GM12878 (cell line): Measurements from ENCODE around the gene SLCO4A1. TPM values are rescaled to one million over a fixed set of nuclear protein-coding genes. Genes with fewer than 3 reads are reported as not detected.

Experiments
- ATAC-seq: fragments of 200-7000 bp; cut with Tn5 transposase; 3 replicates; pipeline ENCODE4 v1.9.1; 2020; ENCODE audit warnings: mild to moderate bottlenecking, moderate library complexity
- BruUV-seq: library from RNA; stranded (reverse); fragments of 400-500 nt; replicated peaks from 2 replicates; lab custom pipeline; 2021; lab: Mats Ljungman, UMichigan
- CTCF ChIA-PET: fragments of 300-600 bp; sonication (Branson Sonifier 250); formaldehyde crosslinking; extraction: SDS; loops from one replicate; lab custom pipeline; 2021; ENCODE audit warnings: inconsistent platforms; lab: Yijun Ruan, JAX
- POLR2A ChIA-PET: fragments of 350-600 bp; formaldehyde crosslinking; extraction: SDS; loops from one replicate; lab custom pipeline; 2021; ENCODE audit warnings: inconsistent platforms; lab: Charles Lee
- RAD21 ChIA-PET: fragments of 300-600 bp; sonication (Branson Sonifier 250); formaldehyde crosslinking; loops from one replicate; lab custom pipeline; 2023; ENCODE audit warnings: antibody characterized with exemption; ENCODE audit not compliant: unreplicated experiment; lab: Charles Lee
- SMC1A ChIA-PET: fragments of 300-600 bp; sonication (Branson Sonifier 250); formaldehyde crosslinking; loops from one replicate; lab custom pipeline; 2023; ENCODE audit not compliant: unreplicated experiment, uncharacterized antibody; lab: Charles Lee
- DNase-seq: peaks from one replicate; pipeline ENCODE4 v3.0.0-alpha.2; 2011; ENCODE audit warnings: low read depth, low spot score
- FAIRE-seq: peaks from 3 replicates; lab custom pipeline; 2011; peaks lifted over from hg19 to GRCh38; lab: Jason Lieb, UNC
- H2AFZ ChIP-seq: 2 replicates; pipeline ENCODE4 v1.6.0; 2011; ENCODE audit warnings: low read depth, low read length, control low read depth; ENCODE audit not compliant: control insufficient read depth
- H3K27ac ChIP-seq: 2 replicates; pipeline ENCODE4 v1.5.1; 2011; ENCODE audit warnings: control low read depth; ENCODE audit not compliant: control insufficient read depth, insufficient read depth
- H3K27me3 ChIP-seq, 2 experiments: replicated peaks in 1 of 2; 2 replicates each; pipeline versions ENCODE4 v1.6.0 to v1.6.1; 2011; ENCODE audit warnings: low read length in 1 of 2; ENCODE audit not compliant: control insufficient read depth in 2 of 2, insufficient read depth in 2 of 2
- H3K36me3 ChIP-seq, 2 experiments: 2 replicates each; pipeline ENCODE4 v1.5.1; 2011; ENCODE audit warnings: low read length in 1 of 2; ENCODE audit not compliant: control insufficient read depth in 2 of 2, insufficient read depth in 2 of 2
- H3K4me1 ChIP-seq: 2 replicates; pipeline ENCODE4 v1.6.1; 2011; ENCODE audit warnings: mild to moderate bottlenecking, low read length, moderate library complexity, mixed read lengths; ENCODE audit not compliant: control insufficient read depth, insufficient read depth
- H3K4me2 ChIP-seq: 2 replicates; pipeline ENCODE4 v1.6.0; 2011; ENCODE audit warnings: control low read depth; ENCODE audit not compliant: control insufficient read depth, insufficient read depth
- H3K4me3 ChIP-seq: fragments of 200-600 bp; sonication (generic); 2 replicates; pipeline ENCODE4 v1.5.1; 2016
- H3K79me2 ChIP-seq: 2 replicates; pipeline ENCODE4 v1.6.0; 2011; ENCODE audit warnings: low read length; ENCODE audit not compliant: control insufficient read depth, insufficient read depth
- H3K9ac ChIP-seq: 2 replicates; pipeline ENCODE4 v1.8.0; 2011; ENCODE audit warnings: low read length, control low read depth, mixed read lengths; ENCODE audit not compliant: control insufficient read depth, insufficient read depth
- H3K9me3 ChIP-seq: replicated peaks from 3 replicates; pipeline ENCODE4 v1.5.1; 2011; ENCODE audit warnings: mild to moderate bottlenecking, low read length; ENCODE audit not compliant: control insufficient read depth, insufficient read depth
- H4K20me1 ChIP-seq: 2 replicates; pipeline ENCODE4 v1.6.0; 2011; ENCODE audit not compliant: control insufficient read depth, insufficient read depth
- POLR2A ChIP-seq: IDR thresholded peaks from 2 replicates; pipeline ENCODE4 v1.6.1; 2011; ENCODE audit warnings: low read depth, mild to moderate bottlenecking, low read length
- POLR2AphosphoS2 ChIP-seq: IDR thresholded peaks from 2 replicates; pipeline ENCODE4 v1.6.1; 2011; ENCODE audit warnings: low read depth, mild to moderate bottlenecking, low read length, improper control_type of control experiment, moderate library complexity
- SMAD5 ChIP-seq: IDR thresholded peaks from 2 replicates; pipeline ENCODE4 v1.6.1; 2016; ENCODE audit warnings: antibody characterized with exemption, low read depth
- STAT1 ChIP-seq: fragments of 450-650 bp; conservative IDR thresholded peaks from 2 replicates; pipeline ENCODE4 v1.6.1; 2014; ENCODE audit warnings: antibody characterized with exemption, mild to moderate bottlenecking
- TAF1 ChIP-seq: IDR thresholded peaks from 2 replicates; pipeline ENCODE4 v1.6.1; 2011; ENCODE audit warnings: mild to moderate bottlenecking, low read depth, low read length, borderline replicate concordance
- WGBS: methylation state at CpG from one replicate; pipeline ENCODE4 v1.1.6; 2016; ENCODE audit warnings: low lambda C conversion rate; ENCODE audit not compliant: insufficient replicate concordance, insufficient coverage; ENCODE audit errors: missing lambda C conversion rate; 5-methylcytosine and 5-hydroxymethylcytosine counted together
- in situ Hi-C: fragments of 300-500 bp; cut with MboI; formaldehyde crosslinking; loops from 9 replicates; pipeline ENCODE4 v1.14.3; 2018; ENCODE audit warnings: mixed read lengths
- intact Hi-C: fragments of 100-400 bp; cut with micrococcal nuclease; formaldehyde crosslinking; loops from one replicate; pipeline ENCODE4 v1.14.2; 2022; ENCODE audit not compliant: unreplicated experiment
- polyA plus RNA-seq, 11 experiments: library from polyadenylated mRNA; depleted of rRNA in 4 of 11; unstranded in 6 of 11; stranded (reverse) in 5 of 11; fragments of >200 nt; fragmentation: Nextera tagmentation in 4 of 11; fragmentation: Illumina TruSeq in 1 of 11; extraction: Ambion mirVana in 4 of 11; extraction: Trizol in 1 of 11; gene quantifications; 1 replicate in 1 of 11; 2 replicates in 10 of 11; pipeline versions ENCODE4 v1.2.1 to v1.2.3, GENCODE V29; 2011 to 2016; ENCODE audit warnings: inconsistent platforms in 2 of 11, missing spikeins in 2 of 11, low read depth in 1 of 11
- total RNA-seq, 4 experiments: library from RNA; depleted of rRNA in 3 of 4; stranded (reverse); fragments of >200 nt in 3 of 4; fragmentation: Illumina TruSeq in 1 of 4; extraction: Trizol in 1 of 4; gene quantifications; 2 replicates each; pipeline versions ENCODE4 v1.2.1 to v1.2.3, GENCODE V29; 2013 to 2021
- TF ChIP-seq, protein P1 (sequence below): fragments of 450-650 bp; IDR thresholded peaks from 2 replicates; pipeline ENCODE4 v1.6.1; 2014; ENCODE audit warnings: mild to moderate bottlenecking

Gene SLCO4A1
- total and polyA plus RNA-seq, 10 of the 15 experiments (the other 5 are each of a cell fraction or from before 2014, with no cell fraction given): 2.1 to 30.7 (median 12.0) TPM

DNA sequence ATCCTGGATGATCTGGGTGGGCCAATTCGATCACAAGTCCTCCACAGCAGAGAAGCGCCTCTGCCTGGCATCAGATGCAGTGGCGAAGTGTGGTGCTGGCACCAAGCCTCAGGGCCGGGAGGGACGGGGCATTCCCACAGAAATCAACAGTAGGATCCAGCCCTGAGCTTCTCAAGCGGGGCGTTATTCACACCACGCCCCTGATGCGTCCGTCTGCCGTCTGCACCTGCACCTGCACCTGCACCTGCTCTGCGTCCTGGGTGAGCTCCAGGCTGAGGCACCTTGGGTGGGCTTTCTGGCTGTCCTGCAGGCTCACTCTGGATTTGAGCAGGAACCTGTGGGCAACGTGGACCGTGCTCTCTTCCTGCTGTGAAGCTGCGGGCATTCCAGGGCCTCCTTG is 52.6 kb downstream of the SLCO4A1 start:
- in situ Hi-C loops: no loop called here
- no peak overlapping the region for H3K9ac ChIP-seq
- FAIRE-seq (no peak), DNase-seq (no peak), ATAC-seq (no peak)
- intact Hi-C loops: no loop called here
- ChIA-PET RAD21 (no interaction called here), CTCF (no interaction called here), POLR2A (no interaction called here), SMC1A (no interaction called here)
- H3K36me3 ChIP-seq: no peaks in the 10 kb centered on the region
- no peaks in the 10 kb centered on the region for H3K4me1 ChIP-seq
- H3K4me2 ChIP-seq: no peak overlapping the region
- BruUV-seq: no TSS peak
- no peaks in the 10 kb centered on the region for H3K79me2 ChIP-seq
- H3K4me3 ChIP-seq: no peak overlapping the region
- WGBS: 20% methylated on average over 15 of the region's 15 CpGs
- H3K9me3 ChIP-seq: no peaks in the 10 kb centered on the region
- no peak overlapping the region for H2AFZ ChIP-seq
- H4K20me1 ChIP-seq: no peaks in the 10 kb centered on the region
- no peak overlapping the region for H3K27ac ChIP-seq
- TF ChIP-seq STAT1: no peak
- peaks cover 0 to 1% of the 10 kb centered on the region in 2 experiments; a peak in 3 of 4 replicates for H3K27me3 ChIP-seq

GRCh38 chr20:62695448-62696414 is 53.4 kb downstream of the SLCO4A1 start:
- BruUV-seq: no TSS peak
- FAIRE-seq: no peak
- H3K27ac ChIP-seq: no peak overlapping the region
- no peak overlapping the region for H3K4me2 ChIP-seq
- no peak overlapping the region for H3K9ac ChIP-seq
- H3K4me1 ChIP-seq: no peaks in the 10 kb centered on the region
- no peaks in the 10 kb centered on the region for H3K79me2 ChIP-seq
- in situ Hi-C loops: no loop called here
- TF ChIP-seq SMAD5 (no peak), POLR2A (no peak), POLR2AphosphoS2 (no peak), TAF1 (no peak)
- TF ChIP-seq, protein P1, sequence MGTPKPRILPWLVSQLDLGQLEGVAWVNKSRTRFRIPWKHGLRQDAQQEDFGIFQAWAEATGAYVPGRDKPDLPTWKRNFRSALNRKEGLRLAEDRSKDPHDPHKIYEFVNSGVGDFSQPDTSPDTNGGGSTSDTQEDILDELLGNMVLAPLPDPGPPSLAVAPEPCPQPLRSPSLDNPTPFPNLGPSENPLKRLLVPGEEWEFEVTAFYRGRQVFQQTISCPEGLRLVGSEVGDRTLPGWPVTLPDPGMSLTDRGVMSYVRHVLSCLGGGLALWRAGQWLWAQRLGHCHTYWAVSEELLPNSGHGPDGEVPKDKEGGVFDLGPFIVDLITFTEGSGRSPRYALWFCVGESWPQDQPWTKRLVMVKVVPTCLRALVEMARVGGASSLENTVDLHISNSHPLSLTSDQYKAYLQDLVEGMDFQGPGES: no peak
- TF ChIP-seq, all 136 proteins: peak for 0
- Histone ChIP-seq H2AFZ (no peak overlapping the region), H3K4me3 (no peak overlapping the region), H3K9me3 (no peaks in the 10 kb centered on the region), H4K20me1 (no peaks in the 10 kb centered on the region), H3K36me3 (no peaks in the 10 kb centered on the region), H3K27me3 (peaks cover 0 to 1% of the 10 kb centered on the region in 2 experiments; a peak in 3 of 4 replicates)
- CTCF ChIA-PET: no interaction called here
- SMC1A ChIA-PET: no interaction called here
- DNase-seq (no peak), ATAC-seq (no peak)
- intact Hi-C loops: no loop called here
- RAD21 ChIA-PET: no interaction called here
- POLR2A ChIA-PET: no interaction called here
- 51% methylated on average over 32 of the region's 32 CpGs for WGBS
